Endometrium (tissue), 2 donors: ENCODE results near the gene HHAT.

Experiments used
- FAIRE-seq: peaks from 2 replicates; lab custom pipeline; 2012; peaks lifted over from hg19 to GRCh38; lab: Jason Lieb, UNC
- donor health status: control.
- donor health status: control.

Gene HHAT

DNA sequence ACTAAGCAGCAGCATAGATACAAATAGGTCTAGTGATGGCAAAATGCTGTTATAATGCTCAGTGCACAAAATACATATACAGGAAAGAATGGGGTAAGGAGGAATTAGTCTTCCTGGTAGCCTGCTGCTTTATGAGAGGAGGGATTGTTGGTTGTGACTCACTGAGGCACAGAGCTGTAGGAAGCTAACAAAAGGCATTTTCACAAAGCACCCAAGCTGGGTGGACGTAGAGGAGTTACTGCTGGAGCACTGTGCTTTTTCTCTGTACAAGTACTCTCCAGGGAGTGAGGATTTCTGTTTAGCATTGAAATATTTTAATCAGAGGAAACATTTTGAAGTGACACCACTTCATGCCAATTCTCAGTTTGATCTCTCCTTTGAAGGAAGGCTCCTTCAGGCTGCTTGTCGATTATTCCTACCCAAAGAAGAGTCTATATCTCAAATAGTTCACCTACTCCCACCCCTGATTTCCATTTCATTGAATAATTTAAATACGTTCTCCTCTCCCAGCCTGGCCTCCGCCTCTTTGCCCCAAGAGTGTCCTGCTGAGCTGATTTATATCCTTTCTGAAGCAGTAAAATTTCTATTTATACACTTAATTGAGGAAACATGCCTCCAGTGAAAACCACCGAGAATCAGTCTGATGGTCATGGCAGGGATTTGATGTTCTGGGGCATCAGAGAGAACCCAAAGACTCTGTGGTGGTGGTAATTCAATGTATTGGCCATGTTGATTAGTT, 271.9 kb downstream of the HHAT start:
- no peak for FAIRE-seq

DNA sequence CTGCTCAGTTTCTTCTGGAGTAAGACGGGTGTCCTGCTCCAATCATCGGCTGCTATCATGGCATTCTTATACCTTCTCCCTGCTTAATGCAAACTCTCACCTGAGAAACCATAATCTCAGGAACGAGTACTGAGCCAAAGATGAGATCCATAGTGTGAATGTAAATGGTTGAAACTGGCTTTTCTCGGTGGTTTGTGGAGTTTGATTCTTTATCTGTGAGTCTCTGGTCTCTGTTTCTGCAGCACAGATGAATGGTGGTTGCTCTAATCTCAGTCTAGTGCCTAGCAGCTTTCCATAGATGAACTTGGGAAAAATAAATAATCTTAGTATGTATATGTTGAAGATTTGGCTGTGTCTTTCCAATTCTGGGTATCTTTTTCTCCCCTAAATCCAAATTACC, 274.4 kb downstream of the HHAT start:
- FAIRE-seq: no peak

DNA sequence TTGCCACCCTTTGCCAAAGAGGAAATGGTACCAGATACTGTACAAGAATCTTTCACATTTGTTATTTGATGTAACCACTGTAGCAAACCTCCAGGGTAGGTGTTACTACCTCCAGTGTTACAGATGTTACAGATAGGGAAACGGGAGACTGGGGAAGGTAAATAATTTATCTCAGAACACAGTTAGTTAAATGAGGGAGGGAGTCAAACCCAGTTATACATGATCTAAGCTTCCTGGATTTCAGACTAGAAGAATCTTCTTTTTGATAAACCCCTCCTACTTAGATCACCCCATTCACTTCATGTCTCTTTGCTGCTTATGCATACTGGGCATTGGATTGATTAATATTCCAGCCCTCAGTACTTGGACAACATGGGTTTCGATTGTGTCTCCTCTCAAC, 276.4 kb downstream of the HHAT start:
- no peak for FAIRE-seq

DNA sequence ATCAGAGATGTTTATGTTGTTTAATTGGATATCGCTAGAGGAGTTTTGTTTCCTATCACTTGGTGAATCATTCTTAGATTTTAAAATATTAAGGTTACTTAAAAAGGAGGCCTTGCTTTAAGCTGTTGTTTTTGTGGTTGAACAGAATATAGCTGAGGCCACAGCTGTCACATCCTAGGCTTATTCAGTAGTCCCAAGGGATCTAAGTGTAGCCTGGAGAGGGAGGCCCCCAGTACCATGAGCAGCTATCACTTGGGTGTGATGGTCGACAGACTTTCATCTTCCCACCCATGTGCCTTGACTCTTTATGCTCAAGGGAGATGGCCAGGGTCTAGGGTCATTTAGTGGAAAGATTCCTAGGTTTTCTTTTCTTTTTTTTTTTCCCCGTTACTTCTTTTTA, 278.7 kb downstream of the HHAT start:
- no peak for FAIRE-seq

DNA sequence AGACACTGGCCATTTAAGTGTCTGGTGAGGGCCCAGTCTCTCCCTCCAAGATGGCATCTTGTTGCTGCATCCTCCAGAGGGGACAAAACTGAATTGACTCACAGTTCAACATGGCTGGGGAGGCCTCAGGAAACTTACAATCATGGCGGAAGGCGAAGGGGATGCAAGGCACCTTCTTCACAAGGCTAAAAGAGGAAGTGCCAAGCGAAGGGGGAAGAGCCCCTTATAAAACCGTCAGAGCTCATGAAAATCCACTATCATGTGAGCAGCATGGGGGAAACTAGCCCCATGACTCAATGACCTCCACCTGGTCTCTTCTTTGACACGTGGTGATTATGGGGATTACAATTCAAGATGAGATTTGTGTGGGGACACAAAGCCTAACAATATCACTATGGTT, 280.1 kb downstream of the HHAT start:
- FAIRE-seq: no peak

DNA sequence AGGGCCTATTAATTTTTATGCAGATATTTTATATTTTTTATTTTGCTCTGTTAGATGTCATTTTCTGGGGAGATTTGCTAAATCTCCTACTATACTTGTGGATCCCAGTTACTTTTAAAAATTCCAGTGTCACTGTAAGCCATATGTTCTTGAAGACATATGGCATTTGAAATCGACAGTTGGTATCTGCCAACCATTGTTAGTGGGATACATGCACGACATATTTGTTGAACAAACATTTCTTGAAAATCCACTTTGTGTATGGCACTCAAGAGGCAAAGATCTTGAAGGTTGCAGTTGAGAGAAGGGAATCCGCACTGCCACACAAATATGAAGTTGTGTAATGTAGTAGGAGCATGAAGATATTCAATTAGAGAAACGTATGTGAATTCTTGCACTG, 287.7 kb downstream of the HHAT start:
- FAIRE-seq: no peak

DNA sequence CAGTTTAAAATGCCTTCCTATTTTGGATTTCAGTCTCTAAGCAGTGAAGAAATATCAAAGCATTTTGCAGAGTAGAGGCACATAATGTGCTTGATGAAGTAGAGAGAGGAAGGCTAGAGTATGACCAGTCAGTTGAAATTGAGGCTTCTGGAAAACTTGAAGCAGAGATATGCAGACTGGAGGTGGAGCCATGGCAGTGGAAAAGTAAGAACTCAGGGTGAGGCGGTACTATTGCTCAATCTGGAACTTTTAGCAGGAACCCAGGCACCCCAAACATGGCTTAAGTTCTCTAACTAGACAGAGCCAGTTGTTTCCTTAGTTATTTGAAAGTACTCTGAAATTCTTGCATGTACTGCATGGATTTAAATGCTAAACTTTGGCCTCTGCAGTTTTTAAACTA, 288.6 kb downstream of the HHAT start:
- FAIRE-seq: no peak

DNA sequence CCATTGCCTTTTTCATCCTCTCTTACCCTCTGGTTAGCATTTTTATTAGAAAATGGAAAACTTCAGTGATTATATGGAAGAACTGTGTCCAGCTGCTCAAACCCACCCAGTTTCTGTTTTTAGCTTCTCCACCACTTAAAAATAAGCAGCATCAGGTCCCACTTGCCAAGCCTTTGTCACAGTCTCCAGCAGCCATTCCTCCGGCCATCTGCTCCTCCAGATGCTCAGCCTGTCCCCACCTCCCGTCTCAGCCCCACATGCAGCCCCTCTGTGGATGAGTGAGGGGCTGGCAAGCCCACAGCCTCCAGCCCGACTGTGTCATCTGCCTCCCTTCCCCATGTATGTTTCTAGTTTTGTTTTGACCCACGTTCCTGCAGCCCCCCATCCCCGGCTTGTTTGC, 289.7 kb downstream of the HHAT start:
- no peak for FAIRE-seq

DNA sequence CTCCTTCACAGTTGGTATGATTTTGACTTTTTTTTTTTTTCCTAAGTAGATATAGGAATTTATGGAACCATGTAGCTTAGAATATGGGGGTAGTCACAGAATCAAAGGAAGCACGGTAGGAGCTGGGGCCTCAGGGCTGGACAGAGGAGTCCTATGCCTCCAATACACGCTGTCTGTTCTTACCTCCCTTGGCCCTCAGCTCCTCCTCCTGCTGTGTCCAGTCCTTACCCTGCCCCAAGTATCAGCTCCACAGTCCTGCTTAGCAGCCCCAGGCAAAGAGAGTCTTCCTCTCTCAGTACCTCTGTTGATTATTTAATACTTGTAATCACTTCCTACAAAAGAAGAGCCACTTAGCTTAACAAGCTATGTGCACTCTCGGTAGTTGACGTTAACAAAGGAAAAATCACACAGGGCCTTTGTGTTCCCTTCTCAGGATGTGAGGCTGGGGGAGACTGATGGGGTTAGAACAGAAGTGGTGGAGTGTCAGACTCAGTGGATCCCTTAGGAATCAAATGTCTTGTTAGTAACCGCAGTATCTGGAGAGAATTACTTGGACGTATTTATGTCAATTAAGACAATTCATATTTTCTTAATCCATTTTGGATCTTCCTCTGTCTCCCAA, 292.3 kb downstream of the HHAT start:
- no peak for FAIRE-seq

DNA sequence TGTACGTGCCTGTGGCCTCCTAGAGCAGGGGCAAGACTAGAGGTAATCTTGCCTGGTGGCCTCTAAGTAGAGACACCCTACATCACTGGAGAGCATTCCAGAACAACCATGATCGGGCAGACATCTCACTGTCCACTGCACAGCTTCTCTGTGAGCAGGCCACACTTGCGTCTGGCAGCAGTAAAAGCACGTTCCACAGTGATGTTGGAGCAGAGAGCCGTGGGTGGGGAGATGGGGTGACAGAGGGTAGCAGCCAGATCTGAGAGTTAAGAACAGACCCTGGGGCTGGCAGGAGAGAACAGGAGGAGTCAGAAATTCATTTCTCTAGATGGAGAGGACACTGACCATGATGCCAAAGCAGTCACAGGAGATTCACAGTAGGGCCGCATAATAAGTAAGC, 293.0 kb downstream of the HHAT start:
- FAIRE-seq: no peak

DNA sequence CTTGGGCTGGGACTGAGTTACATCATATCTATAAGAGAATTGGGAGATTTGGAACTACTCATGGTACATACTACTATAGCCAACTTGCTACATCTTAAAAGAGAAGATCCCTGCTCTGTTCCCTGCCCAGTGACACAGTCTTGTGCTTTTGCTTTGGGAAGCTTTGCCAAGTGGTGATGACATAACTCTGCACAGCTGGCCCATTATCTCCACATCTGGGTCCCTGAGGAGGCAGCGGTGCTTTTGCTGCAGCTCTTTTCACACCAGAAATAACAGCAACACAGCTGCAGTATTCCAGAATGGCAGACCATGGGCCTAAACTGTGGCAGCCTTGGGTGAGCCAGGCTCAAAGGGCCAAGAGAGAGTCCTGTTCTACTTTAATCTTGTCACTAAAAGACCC, 296.0 kb downstream of the HHAT start:
- no peak for FAIRE-seq

DNA sequence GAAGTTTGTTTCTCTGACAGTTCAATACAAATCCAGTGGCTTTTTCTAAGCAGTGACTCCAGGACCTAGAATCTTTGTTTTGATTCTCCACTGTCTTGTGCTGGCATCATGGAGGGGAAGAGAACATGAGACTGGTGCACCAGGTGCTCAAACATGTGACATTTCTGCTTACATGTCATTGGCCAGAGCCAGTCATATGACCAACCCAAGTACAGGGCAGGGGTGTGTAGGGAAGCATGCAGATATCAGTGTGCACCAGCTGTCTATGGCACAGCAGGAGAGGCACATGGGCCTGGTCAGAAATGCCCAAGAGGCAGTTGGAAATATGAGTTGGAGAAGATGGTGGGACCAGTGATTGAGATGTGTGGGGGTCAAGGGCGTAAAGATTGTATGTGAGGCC, 297.0 kb downstream of the HHAT start:
- no peak for FAIRE-seq

DNA sequence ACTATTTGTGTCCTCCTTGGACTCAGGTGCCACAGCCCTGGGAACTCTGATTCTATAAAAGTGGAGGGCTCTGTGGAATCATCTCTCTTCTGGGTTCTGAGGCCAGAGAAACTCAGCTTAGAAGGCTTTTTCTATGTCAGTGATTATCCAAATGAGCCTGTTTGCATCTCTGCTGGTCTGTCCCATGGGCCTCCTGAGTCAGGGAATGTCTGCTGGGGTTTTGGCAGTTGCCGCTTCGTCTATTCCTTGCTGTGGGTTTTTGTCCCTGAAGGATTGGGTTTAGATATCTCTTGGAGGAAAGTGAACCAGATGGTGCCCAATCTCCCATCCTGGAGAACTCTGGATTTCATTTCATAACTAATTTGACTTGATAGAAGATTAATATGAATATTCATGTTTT, 297.6 kb downstream of the HHAT start:
- FAIRE-seq: no peak

DNA sequence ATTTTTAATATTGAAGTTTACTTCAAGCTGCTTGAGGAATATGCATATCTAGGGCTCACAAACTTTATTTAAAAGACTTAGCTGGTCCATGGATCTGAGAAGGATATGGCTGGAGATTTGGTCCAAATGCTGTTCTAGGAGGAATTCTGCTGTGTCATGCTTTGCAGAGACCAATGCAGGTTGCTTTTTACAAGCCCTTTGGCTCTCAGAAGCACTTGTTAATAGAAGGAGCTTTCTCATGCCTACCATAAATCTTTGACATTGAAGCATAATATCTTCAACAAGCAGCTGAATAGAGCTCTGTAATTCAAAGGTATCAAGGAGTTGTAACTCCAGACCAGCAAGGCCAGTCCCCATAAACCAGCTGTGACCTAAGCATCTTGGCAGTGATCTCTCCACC, 299.1 kb downstream of the HHAT start:
- FAIRE-seq: no peak

DNA sequence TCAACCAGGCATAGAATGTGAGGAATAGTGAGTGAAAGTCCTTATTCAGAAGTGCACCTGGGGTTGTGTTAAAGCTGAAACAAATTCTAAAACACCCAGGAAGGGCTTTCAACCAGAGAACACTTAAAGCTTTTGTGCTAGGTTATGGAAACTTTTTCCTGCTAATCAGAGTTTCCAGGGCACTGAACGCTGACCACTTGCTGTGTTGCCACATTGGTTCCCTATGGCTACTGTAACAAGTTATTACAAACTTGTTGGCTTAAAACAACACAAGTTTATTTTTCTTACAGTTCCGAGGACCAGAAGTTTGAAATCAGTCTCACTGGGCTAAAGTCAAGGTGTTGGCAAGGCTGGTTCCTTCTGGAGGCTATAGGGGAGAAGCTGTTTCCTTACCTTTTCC, 300.6 kb downstream of the HHAT start:
- FAIRE-seq: no peak

DNA sequence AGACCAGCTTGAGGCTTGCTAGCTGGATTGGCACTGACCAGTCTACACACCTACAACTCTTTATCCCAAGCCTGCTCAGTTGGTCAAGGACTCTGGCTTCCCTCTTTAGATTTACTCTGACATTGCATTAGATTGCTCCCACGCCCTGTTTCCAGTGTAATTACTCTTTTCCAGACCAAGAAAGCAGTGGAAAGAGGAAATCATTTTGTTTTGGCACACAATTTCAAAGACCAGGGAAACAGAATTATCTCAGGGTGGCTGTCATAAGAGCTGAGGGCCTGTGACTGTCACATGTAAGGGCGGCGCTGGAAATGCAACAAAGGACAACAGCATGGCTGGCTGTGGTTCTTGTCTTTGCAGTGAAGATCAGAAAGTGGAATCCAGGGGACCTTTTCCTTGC, 302.7 kb downstream of the HHAT start:
- FAIRE-seq: no peak

DNA sequence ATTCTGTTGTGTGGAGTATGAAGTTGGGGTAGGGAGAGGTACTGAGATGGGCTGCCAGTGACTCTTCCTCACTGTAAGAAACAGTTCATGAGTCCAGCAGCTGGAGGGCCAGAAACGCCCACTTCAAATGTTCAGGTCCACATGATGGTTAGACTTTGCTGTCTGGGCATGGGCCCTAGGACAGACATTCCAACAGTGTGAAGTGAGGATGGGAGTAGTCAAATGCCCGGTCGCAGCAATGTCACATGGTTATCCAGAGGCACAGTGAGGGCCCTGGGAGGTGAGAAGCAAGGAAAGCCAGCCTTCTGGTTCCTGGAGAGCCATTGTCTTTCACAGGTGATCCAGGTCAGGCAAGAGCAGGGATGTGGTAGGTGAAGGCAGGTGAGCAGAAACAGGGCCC, 304.4 kb downstream of the HHAT start:
- FAIRE-seq: no peak

DNA sequence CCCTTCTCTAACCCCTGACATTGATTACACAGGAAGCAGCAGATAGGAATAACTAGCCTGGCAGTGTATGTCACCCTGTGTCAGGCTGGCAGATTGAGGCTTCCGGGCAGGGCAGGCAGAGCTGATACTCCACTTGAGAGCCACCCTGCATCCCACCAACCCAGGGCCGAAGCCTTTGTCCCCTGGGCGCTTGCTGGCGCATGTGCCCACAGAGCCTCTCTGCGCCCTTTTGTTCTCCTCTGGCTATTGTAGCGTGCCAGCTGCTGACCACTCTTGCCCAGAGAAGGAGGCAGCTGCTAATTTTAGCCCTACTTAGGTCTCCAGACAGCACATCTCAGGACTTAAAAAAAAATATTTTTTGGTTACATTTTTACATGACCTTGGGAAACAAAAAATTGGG, 304.9 kb downstream of the HHAT start:
- FAIRE-seq: no peak

DNA sequence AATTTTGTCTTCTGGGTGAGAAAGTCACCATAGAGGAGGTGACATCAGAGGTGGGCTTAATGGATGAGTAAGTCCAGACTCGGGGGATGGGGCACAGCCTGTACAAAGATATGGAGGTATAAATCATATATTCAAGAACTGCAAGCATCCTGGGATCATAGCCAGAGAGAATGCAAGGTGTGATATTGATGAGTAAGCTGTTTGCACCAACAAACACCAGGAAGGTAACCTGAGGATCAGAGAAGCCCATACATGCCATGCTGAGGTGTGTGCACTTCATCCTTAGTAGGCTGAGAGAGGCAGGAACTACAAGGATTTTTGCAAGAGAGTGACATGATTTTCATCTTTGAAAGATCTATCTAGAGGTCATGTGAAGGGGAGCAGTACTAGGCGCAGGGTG, 306.4 kb downstream of the HHAT start:
- no peak for FAIRE-seq

DNA sequence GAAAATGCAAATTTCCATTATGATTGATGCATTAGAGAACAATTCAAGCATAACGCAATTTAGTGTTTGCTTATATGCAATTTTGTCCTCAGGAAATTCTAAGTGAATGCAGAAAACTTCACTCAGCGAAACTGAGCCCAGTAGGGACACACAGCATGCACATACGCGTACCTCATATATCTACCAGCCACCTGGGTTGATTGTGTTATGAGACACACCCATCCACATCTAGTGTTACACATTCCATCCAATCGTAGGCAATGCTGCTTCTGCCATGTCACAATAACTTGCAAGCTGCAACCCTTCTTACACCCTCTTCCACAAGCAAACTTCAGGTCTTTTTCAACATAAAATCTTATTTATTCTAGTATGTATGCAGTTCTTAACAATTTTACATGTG, 312.9 kb downstream of the HHAT start:
- FAIRE-seq: no peak

DNA sequence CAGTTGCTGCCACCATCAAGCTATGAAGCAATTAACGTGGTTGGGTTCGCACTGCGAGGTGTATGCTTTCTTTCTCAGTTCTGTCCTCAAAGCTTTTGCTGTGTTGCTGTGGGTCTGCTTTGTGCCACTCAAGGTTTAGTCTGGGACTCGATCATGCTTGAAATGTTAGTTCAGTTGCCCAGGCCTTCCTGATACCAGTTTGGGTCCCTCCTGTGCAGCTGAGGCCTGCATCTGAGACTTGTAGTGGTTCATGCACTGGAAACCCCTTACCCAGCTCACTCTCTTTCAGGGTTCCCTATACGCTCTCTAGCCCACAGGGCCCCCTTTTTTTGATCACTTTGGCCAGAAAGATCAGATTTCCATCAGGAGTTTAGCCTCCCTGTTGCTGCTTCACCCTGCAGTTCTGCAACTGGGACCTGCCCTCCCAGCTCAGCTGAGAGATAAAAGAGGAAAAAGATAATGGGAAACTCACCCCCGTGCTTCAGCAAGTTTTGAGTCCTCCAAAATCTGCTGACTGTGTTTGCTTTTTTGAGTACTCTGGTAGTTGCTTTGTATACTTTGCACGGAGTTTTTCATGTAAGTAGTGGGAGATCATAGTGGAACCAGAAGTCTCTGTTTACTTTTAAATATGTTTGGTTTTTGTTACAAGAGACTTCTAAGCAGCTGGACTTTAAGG, 317.0 kb downstream of the HHAT start:
- no peak for FAIRE-seq

DNA sequence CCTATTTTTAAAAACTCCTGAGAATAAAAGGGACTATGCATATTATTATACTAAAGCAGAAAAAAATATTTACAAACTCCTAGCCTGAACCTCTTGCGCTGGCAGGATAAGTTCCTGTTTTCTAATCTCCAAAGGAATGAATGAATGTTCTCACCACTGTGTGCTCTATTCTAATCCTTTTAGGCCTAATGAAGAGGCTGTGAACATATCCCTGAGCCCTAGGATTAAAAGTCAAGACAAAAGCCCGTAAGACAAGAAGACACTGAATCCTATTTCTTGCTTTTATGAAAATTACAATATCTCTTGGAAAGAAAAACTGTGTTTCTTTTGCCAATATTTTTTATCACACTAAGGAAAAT, 317.5 kb downstream of the HHAT start:
- FAIRE-seq: peak; percentile 51

DNA sequence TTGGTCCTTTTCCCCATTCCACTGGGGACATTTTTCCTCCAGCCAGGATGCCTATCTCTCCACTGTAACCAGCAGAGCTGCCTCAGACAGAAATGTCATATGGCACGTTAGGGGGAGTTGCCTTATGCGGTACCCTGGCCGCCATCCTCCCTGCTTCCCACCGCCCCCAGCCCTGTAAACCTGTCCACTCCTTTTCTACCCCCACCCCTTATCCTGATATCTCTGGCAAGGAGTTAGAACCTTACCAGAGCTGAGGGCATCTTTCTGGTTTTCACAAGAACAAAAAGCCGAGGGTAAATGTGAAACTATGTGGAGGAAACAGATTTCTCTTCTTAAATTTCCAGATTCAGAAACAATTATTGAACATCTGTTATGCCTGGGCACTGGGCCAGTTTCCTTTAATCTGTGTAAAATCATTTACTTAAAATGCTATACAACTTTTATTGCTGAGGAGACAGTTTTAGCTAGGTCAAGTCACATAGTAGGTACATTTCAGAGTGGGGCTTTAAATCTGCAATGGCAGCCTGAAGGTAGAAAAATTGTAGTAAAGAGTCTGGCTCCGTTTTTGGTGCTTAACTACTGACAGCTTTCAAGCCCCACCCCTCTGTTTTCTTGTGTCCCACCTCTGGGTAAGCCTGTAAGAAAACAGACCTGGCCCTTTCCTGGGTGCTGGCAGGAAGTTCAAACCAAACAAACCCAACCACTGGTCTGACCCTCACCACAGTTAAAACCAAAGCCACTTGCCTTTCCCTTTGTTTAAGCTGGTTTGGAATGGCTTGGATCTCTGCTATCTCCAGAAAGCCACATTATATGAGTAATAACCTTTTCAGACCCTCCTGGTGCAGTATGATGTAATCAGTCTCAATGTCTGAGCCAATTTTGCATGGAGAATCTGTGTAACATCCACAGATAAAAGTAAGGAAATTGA, 319.0 kb downstream of the HHAT start:
- no peak for FAIRE-seq
